ENCODE data around the gene EML4. TPM values are rescaled to one million over a fixed set of nuclear protein-coding genes. Genes with fewer than 3 reads are reported as not detected.
A peak's percentile ranks its signal among the peaks of the same experiment; 100 is the strongest.

The EML4 gene
- total and polyA plus RNA-seq, 2 of the 13 experiments (the other 11 are each of a cell fraction or from before 2014, with no cell fraction given) = 243 to 476 TPM

DNA sequence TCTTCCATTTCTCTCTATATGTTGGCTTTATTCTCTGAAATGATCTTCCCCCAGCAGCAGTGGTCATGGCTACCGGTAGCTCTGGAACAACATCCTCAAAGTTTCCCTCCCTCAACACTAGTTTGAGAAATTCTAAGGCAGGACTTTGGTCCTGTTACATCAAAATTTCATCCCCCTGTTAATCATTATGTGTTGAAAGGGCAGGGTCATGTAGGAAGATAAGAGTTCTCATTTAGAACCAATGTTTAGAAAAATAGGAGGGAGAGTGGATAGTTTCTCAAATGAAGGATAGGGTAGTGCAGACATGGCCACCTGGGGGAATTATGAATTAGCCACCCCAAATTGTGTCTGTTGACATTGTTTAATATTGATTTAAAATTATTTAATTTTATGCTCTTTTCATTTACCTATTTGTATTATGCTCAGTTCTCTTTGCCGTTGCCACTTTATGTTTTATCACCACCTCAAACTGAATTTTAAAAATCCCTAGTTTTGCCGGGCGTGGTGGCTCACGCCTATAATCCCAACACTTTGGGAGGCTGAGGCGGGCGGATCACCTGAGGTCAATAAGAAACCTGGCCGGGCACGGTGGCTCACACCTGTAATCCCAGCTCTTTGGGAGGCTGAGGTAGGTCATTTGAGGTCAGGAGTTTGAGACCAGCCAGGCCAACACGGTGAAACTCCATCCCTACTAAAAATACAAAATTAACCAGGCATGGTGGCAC lies 22.3 kb downstream of the EML4 start (continued):
- TF ChIP-seq, protein P1, sequence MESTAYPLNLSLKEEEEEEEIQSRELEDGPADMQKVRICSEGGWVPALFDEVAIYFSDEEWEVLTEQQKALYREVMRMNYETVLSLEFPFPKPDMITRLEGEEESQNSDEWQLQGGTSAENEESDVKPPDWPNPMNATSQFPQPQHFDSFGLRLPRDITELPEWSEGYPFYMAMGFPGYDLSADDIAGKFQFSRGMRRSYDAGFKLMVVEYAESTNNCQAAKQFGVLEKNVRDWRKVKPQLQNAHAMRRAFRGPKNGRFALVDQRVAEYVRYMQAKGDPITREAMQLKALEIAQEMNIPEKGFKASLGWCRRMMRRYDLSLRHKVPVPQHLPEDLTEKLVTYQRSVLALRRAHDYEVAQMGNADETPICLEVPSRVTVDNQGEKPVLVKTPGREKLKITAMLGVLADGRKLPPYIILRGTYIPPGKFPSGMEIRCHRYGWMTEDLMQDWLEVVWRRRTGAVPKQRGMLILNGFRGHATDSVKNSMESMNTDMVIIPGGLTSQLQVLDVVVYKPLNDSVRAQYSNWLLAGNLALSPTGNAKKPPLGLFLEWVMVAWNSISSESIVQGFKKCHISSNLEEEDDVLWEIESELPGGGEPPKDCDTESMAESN (CRISPR knock-in tag; conservative IDR thresholded peaks at IDR 0.05) = peak; percentile 81
- TF ChIP-seq NFYC (CRISPR knock-in tag; IDR thresholded peaks at IDR 0.05) (no peak), REL (CRISPR knock-in tag; conservative IDR thresholded peaks at IDR 0.05) (0 out of 2 replicates have a peak, but pooled peaks have one; percentile 39), ZBTB1 (CRISPR knock-in tag; IDR thresholded peaks at IDR 0.05; ENCODE audit: borderline replicate concordance) (no peak), SRF (IDR thresholded peaks at IDR 0.05; ENCODE audit: low read depth, low read length) (no peak), IKZF4 (CRISPR knock-in tag; IDR thresholded peaks at IDR 0.05; ENCODE audit: borderline replicate concordance, low read depth, not compliant biosample characterization) (no peak), ZNF337 (CRISPR knock-in tag; IDR thresholded peaks at IDR 0.05; ENCODE audit: borderline replicate concordance, low read depth) (no peak), GATAD2A (CRISPR knock-in tag; IDR thresholded peaks at IDR 0.05) (peak; percentile 99), CREM (IDR thresholded peaks at IDR 0.05) (peak; percentile 92), CREM (CRISPR knock-in tag; IDR thresholded peaks at IDR 0.05) (no peak), NCOA1 (CRISPR knock-in tag; IDR thresholded peaks at IDR 0.05) (no peak), ZNF253 (CRISPR knock-in tag; IDR thresholded peaks at IDR 0.05; ENCODE audit: borderline replicate concordance) (no peak)
- TF ChIP-seq, protein P2, sequence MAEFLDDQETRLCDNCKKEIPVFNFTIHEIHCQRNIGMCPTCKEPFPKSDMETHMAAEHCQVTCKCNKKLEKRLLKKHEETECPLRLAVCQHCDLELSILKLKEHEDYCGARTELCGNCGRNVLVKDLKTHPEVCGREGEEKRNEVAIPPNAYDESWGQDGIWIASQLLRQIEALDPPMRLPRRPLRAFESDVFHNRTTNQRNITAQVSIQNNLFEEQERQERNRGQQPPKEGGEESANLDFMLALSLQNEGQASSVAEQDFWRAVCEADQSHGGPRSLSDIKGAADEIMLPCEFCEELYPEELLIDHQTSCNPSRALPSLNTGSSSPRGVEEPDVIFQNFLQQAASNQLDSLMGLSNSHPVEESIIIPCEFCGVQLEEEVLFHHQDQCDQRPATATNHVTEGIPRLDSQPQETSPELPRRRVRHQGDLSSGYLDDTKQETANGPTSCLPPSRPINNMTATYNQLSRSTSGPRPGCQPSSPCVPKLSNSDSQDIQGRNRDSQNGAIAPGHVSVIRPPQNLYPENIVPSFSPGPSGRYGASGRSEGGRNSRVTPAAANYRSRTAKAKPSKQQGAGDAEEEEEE (CRISPR knock-in tag; IDR thresholded peaks at IDR 0.05; ENCODE audit: borderline replicate concordance) = no peak
- TF ChIP-seq, protein P3, sequence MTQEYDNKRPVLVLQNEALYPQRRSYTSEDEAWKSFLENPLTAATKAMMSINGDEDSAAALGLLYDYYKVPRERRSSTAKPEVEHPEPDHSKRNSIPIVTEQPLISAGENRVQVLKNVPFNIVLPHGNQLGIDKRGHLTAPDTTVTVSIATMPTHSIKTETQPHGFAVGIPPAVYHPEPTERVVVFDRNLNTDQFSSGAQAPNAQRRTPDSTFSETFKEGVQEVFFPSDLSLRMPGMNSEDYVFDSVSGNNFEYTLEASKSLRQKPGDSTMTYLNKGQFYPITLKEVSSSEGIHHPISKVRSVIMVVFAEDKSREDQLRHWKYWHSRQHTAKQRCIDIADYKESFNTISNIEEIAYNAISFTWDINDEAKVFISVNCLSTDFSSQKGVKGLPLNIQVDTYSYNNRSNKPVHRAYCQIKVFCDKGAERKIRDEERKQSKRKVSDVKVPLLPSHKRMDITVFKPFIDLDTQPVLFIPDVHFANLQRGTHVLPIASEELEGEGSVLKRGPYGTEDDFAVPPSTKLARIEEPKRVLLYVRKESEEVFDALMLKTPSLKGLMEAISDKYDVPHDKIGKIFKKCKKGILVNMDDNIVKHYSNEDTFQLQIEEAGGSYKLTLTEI (CRISPR knock-in tag; conservative IDR thresholded peaks at IDR 0.05) = no peak
- TF ChIP-seq, protein P4, sequence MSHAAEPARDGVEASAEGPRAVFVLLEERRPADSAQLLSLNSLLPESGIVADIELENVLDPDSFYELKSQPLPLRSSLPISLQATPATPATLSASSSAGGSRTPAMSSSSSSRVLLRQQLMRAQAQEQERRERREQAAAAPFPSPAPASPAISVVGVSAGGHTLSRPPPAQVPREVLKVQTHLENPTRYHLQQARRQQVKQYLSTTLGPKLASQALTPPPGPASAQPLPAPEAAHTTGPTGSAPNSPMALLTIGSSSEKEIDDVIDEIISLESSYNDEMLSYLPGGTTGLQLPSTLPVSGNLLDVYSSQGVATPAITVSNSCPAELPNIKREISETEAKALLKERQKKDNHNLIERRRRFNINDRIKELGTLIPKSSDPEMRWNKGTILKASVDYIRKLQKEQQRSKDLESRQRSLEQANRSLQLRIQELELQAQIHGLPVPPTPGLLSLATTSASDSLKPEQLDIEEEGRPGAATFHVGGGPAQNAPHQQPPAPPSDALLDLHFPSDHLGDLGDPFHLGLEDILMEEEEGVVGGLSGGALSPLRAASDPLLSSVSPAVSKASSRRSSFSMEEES (CRISPR knock-in tag; IDR thresholded peaks at IDR 0.05) = peak; percentile 54; the same call in 1 of the 2 replicates
- TF ChIP-seq, protein P5, sequence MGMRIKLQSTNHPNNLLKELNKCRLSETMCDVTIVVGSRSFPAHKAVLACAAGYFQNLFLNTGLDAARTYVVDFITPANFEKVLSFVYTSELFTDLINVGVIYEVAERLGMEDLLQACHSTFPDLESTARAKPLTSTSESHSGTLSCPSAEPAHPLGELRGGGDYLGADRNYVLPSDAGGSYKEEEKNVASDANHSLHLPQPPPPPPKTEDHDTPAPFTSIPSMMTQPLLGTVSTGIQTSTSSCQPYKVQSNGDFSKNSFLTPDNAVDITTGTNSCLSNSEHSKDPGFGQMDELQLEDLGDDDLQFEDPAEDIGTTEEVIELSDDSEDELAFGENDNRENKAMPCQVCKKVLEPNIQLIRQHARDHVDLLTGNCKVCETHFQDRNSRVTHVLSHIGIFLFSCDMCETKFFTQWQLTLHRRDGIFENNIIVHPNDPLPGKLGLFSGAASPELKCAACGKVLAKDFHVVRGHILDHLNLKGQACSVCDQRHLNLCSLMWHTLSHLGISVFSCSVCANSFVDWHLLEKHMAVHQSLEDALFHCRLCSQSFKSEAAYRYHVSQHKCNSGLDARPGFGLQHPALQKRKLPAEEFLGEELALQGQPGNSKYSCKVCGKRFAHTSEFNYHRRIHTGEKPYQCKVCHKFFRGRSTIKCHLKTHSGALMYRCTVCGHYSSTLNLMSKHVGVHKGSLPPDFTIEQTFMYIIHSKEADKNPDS (CRISPR knock-in tag; IDR thresholded peaks at IDR 0.05) = 0 out of 2 replicates have a peak, but pooled peaks have one; percentile 59
- TF ChIP-seq, protein P6, sequence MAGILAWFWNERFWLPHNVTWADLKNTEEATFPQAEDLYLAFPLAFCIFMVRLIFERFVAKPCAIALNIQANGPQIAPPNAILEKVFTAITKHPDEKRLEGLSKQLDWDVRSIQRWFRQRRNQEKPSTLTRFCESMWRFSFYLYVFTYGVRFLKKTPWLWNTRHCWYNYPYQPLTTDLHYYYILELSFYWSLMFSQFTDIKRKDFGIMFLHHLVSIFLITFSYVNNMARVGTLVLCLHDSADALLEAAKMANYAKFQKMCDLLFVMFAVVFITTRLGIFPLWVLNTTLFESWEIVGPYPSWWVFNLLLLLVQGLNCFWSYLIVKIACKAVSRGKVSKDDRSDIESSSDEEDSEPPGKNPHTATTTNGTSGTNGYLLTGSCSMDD (CRISPR knock-in tag; IDR thresholded peaks at IDR 0.05) = no peak

All from HepG2 (cell line).